B cell (primary cell): ENCODE measurements around the gene PSORS1C1. TPM values are rescaled to one million over a fixed set of nuclear protein-coding genes. Genes with fewer than 3 reads are reported as not detected.

Experiments used
- ATAC-seq: fragments of 200-7000 bp; cut with Tn5 transposase; one replicate; pipeline ENCODE4 v1.10.0; 2021; ENCODE audit warnings: low read depth, mild to moderate bottlenecking, moderate number of reproducible peaks, moderate library complexity
- CTCF ChIA-PET: fragments of 350-600 bp; sonication (Branson Sonifier 250); formaldehyde crosslinking; loops from one replicate; lab custom pipeline; 2021; ENCODE audit warnings: antibody characterized with exemption, inconsistent platforms; lab: Charles Lee
- POLR2A ChIA-PET: fragments of 350-600 bp; sonication (Branson Sonifier 250); formaldehyde crosslinking; loops from one replicate; lab custom pipeline; 2021; ENCODE audit warnings: antibody characterized with exemption; lab: Charles Lee
- DNase-seq: peaks from one replicate; pipeline ENCODE4 v3.0.0; 2013
- H2AFZ ChIP-seq: 2 replicates; pipeline ENCODE4 v1.6.1; 2012; ENCODE audit warnings: mild to moderate bottlenecking, low read depth, low read length; ENCODE audit not compliant: insufficient read depth, poor library complexity, severe bottlenecking
- H3K27ac ChIP-seq, 2 donors: 1 replicate in 1 of 2; 2 replicates in 1 of 2; pipeline ENCODE4 v1.5.1; 2012 to 2013; ENCODE audit warnings: low read length in 2 of 2, mild to moderate bottlenecking in 2 of 2, moderate library complexity in 1 of 2
- H3K27me3 ChIP-seq, 4 experiments: fragments of 200-600 bp in 1 of 4; sonication (generic) in 1 of 4; replicated peaks in 1 of 4; 1 replicate in 2 of 4; 2 replicates in 2 of 4; pipeline versions ENCODE4 v1.6.1 to v1.7.0; 2013 to 2016; ENCODE audit warnings: low read length in 3 of 4, mild to moderate bottlenecking in 2 of 4, mixed read lengths in 1 of 4, moderate library complexity in 1 of 4; ENCODE audit not compliant: insufficient read depth in 4 of 4, control insufficient read depth in 3 of 4; ENCODE audit errors: control extremely low read depth in 1 of 4
- H3K36me3 ChIP-seq, 2 experiments: replicated peaks in 1 of 2; 1 replicate in 1 of 2; 2 replicates in 1 of 2; pipeline versions ENCODE4 v1.6.1 to v1.7.1; 2013; ENCODE audit warnings: low read length in 1 of 2; ENCODE audit not compliant: insufficient read depth in 2 of 2, control insufficient read depth in 1 of 2; ENCODE audit errors: control extremely low read depth in 1 of 2, extremely low read depth in 1 of 2
- H3K4me1 ChIP-seq, 2 donors: fragments of 200-600 bp in 1 of 2; sonication (generic) in 1 of 2; 1 replicate in 1 of 2; 2 replicates in 1 of 2; pipeline versions ENCODE4 v1.5.1 to v1.6.1; 2013 to 2017; ENCODE audit warnings: low read length in 2 of 2; ENCODE audit not compliant: control insufficient read depth in 2 of 2, insufficient read depth in 2 of 2
- H3K4me2 ChIP-seq: replicated peaks from 2 replicates; pipeline ENCODE3; 2012; ENCODE audit warnings: mild to moderate bottlenecking, low read depth, low read length; ENCODE audit not compliant: poor library complexity, severe bottlenecking
- H3K4me3 ChIP-seq, 5 experiments: fragments of 200-600 bp in 1 of 5; sonication (generic) in 1 of 5; 1 replicate in 3 of 5; 2 replicates in 2 of 5; pipeline versions ENCODE4 v1.5.1 to v1.7.0; 2011 to 2016; ENCODE audit warnings: low read length in 4 of 5, mild to moderate bottlenecking in 4 of 5, low read depth in 2 of 5, control low read depth in 1 of 5, moderate library complexity in 1 of 5; ENCODE audit not compliant: insufficient read depth in 1 of 5; ENCODE audit errors: control extremely low read depth in 1 of 5, extremely low read depth in 1 of 5
- H3K79me2 ChIP-seq: fragments of 200-600 bp; sonication (generic); one replicate; pipeline ENCODE4 v1.6.0; 2016; ENCODE audit warnings: low read length; ENCODE audit not compliant: control insufficient read depth, insufficient read depth
- H3K9ac ChIP-seq: fragments of 200-600 bp; sonication (generic); 2 replicates; pipeline ENCODE4 v1.6.1; 2017; ENCODE audit warnings: mild to moderate bottlenecking, low read length, moderate library complexity
- H3K9me3 ChIP-seq, 3 donors: one replicate each; pipeline versions ENCODE4 v1.6.1 to v1.7.1; 2013; ENCODE audit warnings: low read length in 2 of 3; ENCODE audit not compliant: control insufficient read depth in 2 of 3, insufficient read depth in 1 of 3; ENCODE audit errors: control extremely low read depth in 1 of 3
- H4K20me1 ChIP-seq: 2 replicates; pipeline ENCODE4 v1.6.0; 2012; ENCODE audit warnings: mild to moderate bottlenecking, low read length; ENCODE audit not compliant: insufficient read depth, control insufficient read depth, poor library complexity, severe bottlenecking
- H3K27ac Mint-ChIP-seq: one replicate; pipeline ENCODE4 v1.8.0; 2021; ENCODE audit warnings: mixed read lengths
- H3K27me3 Mint-ChIP-seq: one replicate; pipeline ENCODE4 v1.8.0; 2021; ENCODE audit warnings: mixed read lengths
- H3K4me1 Mint-ChIP-seq: one replicate; pipeline ENCODE4 v1.8.0; 2021; ENCODE audit warnings: mixed read lengths
- H3K4me3 Mint-ChIP-seq: one replicate; pipeline ENCODE4 v1.8.0; 2021; ENCODE audit warnings: mixed read lengths
- H3K9me3 Mint-ChIP-seq: one replicate; pipeline ENCODE4 v1.8.0; 2022; ENCODE audit warnings: mixed read lengths; ENCODE audit not compliant: insufficient read depth
- CTCF ChIP-seq: fragments of 200-600 bp; IDR thresholded peaks from one replicate; pipeline ENCODE4 v1.8.0; 2022; ENCODE audit warnings: antibody characterized with exemption, mild to moderate bottlenecking
- EZH2 ChIP-seq: IDR thresholded peaks from 2 replicates; pipeline ENCODE4 v1.6.1; 2012; ENCODE audit warnings: borderline replicate concordance, low read depth, mild to moderate bottlenecking, moderate library complexity, low read length; ENCODE audit not compliant: insufficient read depth, poor library complexity, severe bottlenecking
- WGBS: methylation state at CpG from one replicate; pipeline ENCODE4 v1.1.5; 2013; ENCODE audit warnings: missing lambda C conversion rate; ENCODE audit not compliant: insufficient coverage; 5-methylcytosine and 5-hydroxymethylcytosine counted together
- intact Hi-C: fragments of 100-400 bp; cut with micrococcal nuclease; formaldehyde crosslinking; loops from one replicate; pipeline ENCODE4 v1.10.0; 2022
- polyA plus RNA-seq: library from polyadenylated mRNA; depleted of rRNA; stranded (reverse); fragments of >200 nt; gene quantifications from 2 replicates; pipeline ENCODE4 v1.2.3, GENCODE V29; 2012
- total RNA-seq, 2 donors: library from RNA; stranded (reverse); fragments of 120-200 nt in 1 of 2; gene quantifications; 1 replicate in 1 of 2; 2 replicates in 1 of 2; pipeline versions ENCODE4 v1.2.3 to v1.2.4, GENCODE V29; 2013 to 2022

Gene PSORS1C1
- total and polyA plus RNA-seq, 2 donors (not counting 1 experiment from before 2014, with no cell fraction given), result not detected

- H3K27me3 ChIP-seq, result no peaks in the 10 kb centered on the region
- WGBS, result 100% methylated on average over 4 of the region's 4 CpGs
- no peak within 1 kb of the TSS for H3K9ac ChIP-seq
- H3K36me3 ChIP-seq, result peaks cover 0 to 13% of the 10 kb centered on the region in 2 experiments
- H2AFZ ChIP-seq, result peak within 1 kb of the TSS; percentile 85
- ChIA-PET POLR2A (interaction anchor here (0.5 to 0.9 kb wide), 2 partner anchors 54 to 257 kb away, joined by 3 to 12 read pairs; no protein-coding TSS in a partner anchor), CTCF (interaction anchor here (0.6 to 10.4 kb wide), 10 partner anchors 8 to 484 kb away, joined by 3 to 133 read pairs (median 4); no protein-coding TSS in a partner anchor)
- Mint-ChIP-seq H3K27me3 (peaks cover 4% of the 10 kb centered on the region), H3K4me1 (peaks cover 4% of the 10 kb centered on the region), H3K9me3 (no peaks in the 10 kb centered on the region), H3K4me3 (peak within 1 kb of the TSS; percentile 83), H3K27ac (no peak within 1 kb of the TSS)
- ATAC-seq (no peak), DNase-seq (no peak)
- H3K4me1 ChIP-seq, result peaks cover 5 to 6% of the 10 kb centered on the region in 2 donors
- peak within 1 kb of the TSS; percentile 71 for H3K4me2 ChIP-seq
- intact Hi-C loops, result no loop called here
- no peak within 1 kb of the TSS for H3K27ac ChIP-seq
- H4K20me1 ChIP-seq, result no peaks in the 10 kb centered on the region
- no peaks in the 10 kb centered on the region for H3K79me2 ChIP-seq
- no peaks in the 10 kb centered on the region for H3K9me3 ChIP-seq
- TF ChIP-seq CTCF (no peak), EZH2 (no peak)
- no peak within 1 kb of the TSS for H3K4me3 ChIP-seq
These were observed 24.4 kb downstream of the PSORS1C1 start, which contains the start of gene PSORS1C2 for GRCh38 chr6:31138982-31139381. PSORS1C2 (minus strand) TSS chr6:31139066; CDS start chr6:31139026, 40 bp downstream.

DNA sequence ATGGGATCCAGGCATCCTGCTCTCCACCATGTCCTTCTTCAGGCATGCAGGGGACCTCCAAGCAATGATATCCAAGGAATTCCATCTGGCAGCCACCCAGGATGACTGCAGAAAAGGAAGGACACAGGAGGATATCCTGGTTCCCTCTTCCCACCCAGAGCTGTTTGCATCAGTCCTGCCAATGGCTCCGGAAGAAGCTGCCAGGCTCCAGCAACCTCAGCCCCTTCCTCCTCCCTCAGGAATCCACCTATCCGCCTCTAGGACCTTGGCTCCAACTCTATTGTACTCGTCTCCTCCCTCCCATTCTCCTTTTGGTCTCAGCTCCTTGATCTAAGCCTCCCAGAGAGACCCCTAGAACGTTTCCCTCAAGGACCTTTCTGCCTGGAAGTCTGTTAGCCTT lies 25.0 kb downstream of the PSORS1C1 start:
- H4K20me1 ChIP-seq, result no peaks in the 10 kb centered on the region
- POLR2A ChIA-PET, result no interaction called here
- H3K4me3 ChIP-seq, result no peak overlapping the region
- no peak overlapping the region for H3K4me2 ChIP-seq
- Mint-ChIP-seq H3K27ac (no peak overlapping the region), H3K9me3 (no peaks in the 10 kb centered on the region), H3K4me1 (peaks cover 4% of the 10 kb centered on the region), H3K27me3 (peaks cover 4% of the 10 kb centered on the region), H3K4me3 (no peak overlapping the region)
- no peaks in the 10 kb centered on the region for H3K27me3 ChIP-seq
- H3K27ac ChIP-seq, result no peak overlapping the region
- ATAC-seq, result no peak
- WGBS, result 85% methylated on average over 4 of the region's 4 CpGs
- no peak overlapping the region for H3K9ac ChIP-seq
- no peak overlapping the region for H2AFZ ChIP-seq
- DNase-seq, result no peak
- peaks cover 0 to 13% of the 10 kb centered on the region in 2 experiments for H3K36me3 ChIP-seq
- H3K79me2 ChIP-seq, result no peaks in the 10 kb centered on the region
- no peak for TF ChIP-seq EZH2
- TF ChIP-seq CTCF, result no peak
- H3K4me1 ChIP-seq, result peaks cover 5 to 6% of the 10 kb centered on the region in 2 donors
- H3K9me3 ChIP-seq, result no peaks in the 10 kb centered on the region
- intact Hi-C loops, result no loop called here
- CTCF ChIA-PET, result interaction anchor here (0.6 to 10.4 kb wide), 5 partner anchors 12 to 483 kb away, joined by 3 to 133 read pairs (median 4); no protein-coding TSS in a partner anchor
